Measurements from ENCODE around the gene BCAN. TPM values are rescaled to one million over a fixed set of nuclear protein-coding genes. Genes with fewer than 3 reads are reported as not detected.

Gene BCAN
- total RNA-seq, 2 experiments from 2014 or later = not detected

DNA sequence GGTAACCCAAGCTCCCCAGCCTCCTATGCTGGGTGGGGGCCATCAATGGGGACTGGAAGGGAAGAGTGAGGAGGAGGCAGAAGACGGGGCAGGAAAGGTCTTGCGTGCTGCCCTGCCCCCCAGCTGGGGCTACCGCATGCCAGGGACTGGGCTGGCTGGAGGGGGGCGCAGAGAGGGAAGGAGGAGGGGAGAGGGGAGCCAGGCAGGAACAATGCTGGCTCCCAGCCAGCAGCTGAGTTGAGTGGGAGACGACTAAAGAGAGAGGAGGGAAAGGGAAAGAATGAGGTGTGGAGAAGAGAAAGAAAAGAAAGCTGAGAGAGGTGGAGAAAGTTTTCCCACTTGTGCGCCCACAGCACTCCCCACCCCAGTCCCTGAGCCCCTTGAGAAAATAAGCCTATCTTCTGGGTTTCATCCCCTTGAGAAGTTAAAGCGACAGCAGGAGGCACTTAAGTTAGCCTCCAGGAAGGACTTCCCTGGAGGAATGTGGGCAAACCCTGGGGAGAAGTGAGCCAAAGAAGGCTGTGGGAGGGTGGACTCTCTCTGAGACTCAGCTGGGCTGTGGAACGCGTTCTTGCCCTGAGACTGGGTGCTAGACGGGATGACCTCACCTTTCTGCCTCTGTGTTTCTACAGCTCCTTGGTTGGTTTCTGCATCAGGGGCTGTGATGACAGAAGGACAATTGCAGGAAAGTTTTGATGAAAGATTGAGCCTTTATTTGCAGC is 48.2 kb downstream of the BCAN start:
- Histone ChIP-seq H3K27me3 (ENCODE audit: control insufficient read depth in 1 of 2, insufficient read depth in 2 of 2, low read length in 2 of 2) (peaks cover 52 to 58% of the 10 kb centered on the region in 2 experiments), H3K27ac (ENCODE audit: low read depth in 1 of 2, low read length in 2 of 2) (no peak overlapping the region), H3K9me3 (ENCODE audit: control insufficient read depth in 1 of 2, insufficient read depth in 1 of 2, low read length in 2 of 2) (peaks cover 0 to 13% of the 10 kb centered on the region in 2 experiments), H3K4me3 (ENCODE audit: low read length) (no peak overlapping the region), H3K4me1 (ENCODE audit: insufficient read depth, low read length) (peaks cover 23% of the 10 kb centered on the region), H3K36me3 (ENCODE audit: insufficient read depth, low read length) (no peaks in the 10 kb centered on the region)
- no peaks in the 10 kb centered on the region for H3K9me3 Mint-ChIP-seq
- TF ChIP-seq, protein P1, sequence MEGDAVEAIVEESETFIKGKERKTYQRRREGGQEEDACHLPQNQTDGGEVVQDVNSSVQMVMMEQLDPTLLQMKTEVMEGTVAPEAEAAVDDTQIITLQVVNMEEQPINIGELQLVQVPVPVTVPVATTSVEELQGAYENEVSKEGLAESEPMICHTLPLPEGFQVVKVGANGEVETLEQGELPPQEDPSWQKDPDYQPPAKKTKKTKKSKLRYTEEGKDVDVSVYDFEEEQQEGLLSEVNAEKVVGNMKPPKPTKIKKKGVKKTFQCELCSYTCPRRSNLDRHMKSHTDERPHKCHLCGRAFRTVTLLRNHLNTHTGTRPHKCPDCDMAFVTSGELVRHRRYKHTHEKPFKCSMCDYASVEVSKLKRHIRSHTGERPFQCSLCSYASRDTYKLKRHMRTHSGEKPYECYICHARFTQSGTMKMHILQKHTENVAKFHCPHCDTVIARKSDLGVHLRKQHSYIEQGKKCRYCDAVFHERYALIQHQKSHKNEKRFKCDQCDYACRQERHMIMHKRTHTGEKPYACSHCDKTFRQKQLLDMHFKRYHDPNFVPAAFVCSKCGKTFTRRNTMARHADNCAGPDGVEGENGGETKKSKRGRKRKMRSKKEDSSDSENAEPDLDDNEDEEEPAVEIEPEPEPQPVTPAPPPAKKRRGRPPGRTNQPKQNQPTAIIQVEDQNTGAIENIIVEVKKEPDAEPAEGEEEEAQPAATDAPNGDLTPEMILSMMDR (IDR thresholded peaks at IDR 0.05) = no peak
- H3K36me3 Mint-ChIP-seq (ENCODE audit: low read depth) = no peaks in the 10 kb centered on the region
- DNase-seq (no peak), ATAC-seq (ENCODE audit: poor library complexity) (no peak)
- H3K27ac Mint-ChIP-seq = no peak overlapping the region
- ChIA-PET POLR2A (interaction anchor here (0.8 to 3.9 kb wide), 7 partner anchors 15 to 170 kb away, joined by 3 to 38 read pairs (median 4); partner anchors contain the start of genes CRABP2, ISG20L2, METTL25B and MRPL24), CTCF (interaction anchor here (0.6 to 3.6 kb wide), 30 partner anchors 10 to 244 kb away, joined by 3 to 119 read pairs (median 6); partner anchors contain the start of genes CRABP2, ISG20L2, METTL25B and MRPL24)
- peaks cover 26% of the 10 kb centered on the region for H3K4me1 Mint-ChIP-seq (ENCODE audit: low read depth)
- no peak overlapping the region for H3K4me3 Mint-ChIP-seq
- peaks cover 61% of the 10 kb centered on the region for H3K27me3 Mint-ChIP-seq
- intact Hi-C loops (cut with DNase I, micrococcal nuclease) = loop anchor here (1.0 to 10.0 kb wide), 7 partner anchors 16 to 239 kb away; partner anchors contain the start of genes LRRC71 (in 1 of the 2), NTRK1 (in 1 of the 2) and PRCC (in 1 of the 2)

DNA sequence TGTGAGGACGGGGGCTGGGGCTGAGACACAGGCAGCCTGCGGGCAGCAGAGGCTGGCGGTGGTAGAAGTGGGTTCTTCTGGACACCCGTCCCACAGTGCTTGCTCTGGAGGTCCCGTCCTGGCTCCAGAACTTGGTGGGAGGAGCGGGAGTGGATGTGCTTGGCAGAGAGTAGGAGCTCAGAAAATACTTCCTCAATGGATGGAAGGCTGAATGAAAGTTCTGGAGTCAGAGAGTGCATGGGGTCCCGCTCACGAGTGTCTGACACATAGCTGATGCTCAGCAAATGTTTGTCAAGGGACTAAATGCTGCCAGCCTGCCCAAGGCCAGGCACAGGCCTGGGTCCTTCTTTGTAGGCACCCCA is 48.7 kb downstream of the BCAN start:
- intact Hi-C loops (cut with DNase I, micrococcal nuclease) = no loop called here
- TF ChIP-seq, protein P1 (IDR thresholded peaks at IDR 0.05) = no peak
- no peak overlapping the region for H3K27ac ChIP-seq (ENCODE audit: low read depth in 1 of 2, low read length in 2 of 2)
- ATAC-seq (ENCODE audit: poor library complexity) (no peak), DNase-seq (no peak)
- no peaks in the 10 kb centered on the region for H3K36me3 ChIP-seq (ENCODE audit: insufficient read depth, low read length)
- Mint-ChIP-seq H3K27me3 (peaks cover 61% of the 10 kb centered on the region), H3K36me3 (ENCODE audit: low read depth) (no peaks in the 10 kb centered on the region), H3K9me3 (no peaks in the 10 kb centered on the region), H3K4me1 (ENCODE audit: low read depth) (peaks cover 26% of the 10 kb centered on the region), H3K27ac (no peak overlapping the region), H3K4me3 (no peak overlapping the region)
- peaks cover 52 to 58% of the 10 kb centered on the region in 2 experiments for H3K27me3 ChIP-seq (ENCODE audit: control insufficient read depth in 1 of 2, insufficient read depth in 2 of 2, low read length in 2 of 2)
- CTCF ChIA-PET = interaction anchor here (1.0 to 3.6 kb wide), 9 partner anchors 11 to 245 kb away, joined by 3 to 119 read pairs (median 9); partner anchors contain the start of genes CRABP2 and MRPL24
- H3K4me1 ChIP-seq (ENCODE audit: insufficient read depth, low read length) = peaks cover 23% of the 10 kb centered on the region
- no peak overlapping the region for H3K4me3 ChIP-seq (ENCODE audit: low read length)
- peaks cover 0 to 13% of the 10 kb centered on the region in 2 experiments for H3K9me3 ChIP-seq (ENCODE audit: control insufficient read depth in 1 of 2, insufficient read depth in 1 of 2, low read length in 2 of 2)
- POLR2A ChIA-PET = interaction anchor here (0.9 to 3.9 kb wide), 5 partner anchors 25 to 169 kb away, joined by 3 to 38 read pairs (median 4); partner anchors contain the start of genes ISG20L2, METTL25B, MRPL24 and PRCC

DNA sequence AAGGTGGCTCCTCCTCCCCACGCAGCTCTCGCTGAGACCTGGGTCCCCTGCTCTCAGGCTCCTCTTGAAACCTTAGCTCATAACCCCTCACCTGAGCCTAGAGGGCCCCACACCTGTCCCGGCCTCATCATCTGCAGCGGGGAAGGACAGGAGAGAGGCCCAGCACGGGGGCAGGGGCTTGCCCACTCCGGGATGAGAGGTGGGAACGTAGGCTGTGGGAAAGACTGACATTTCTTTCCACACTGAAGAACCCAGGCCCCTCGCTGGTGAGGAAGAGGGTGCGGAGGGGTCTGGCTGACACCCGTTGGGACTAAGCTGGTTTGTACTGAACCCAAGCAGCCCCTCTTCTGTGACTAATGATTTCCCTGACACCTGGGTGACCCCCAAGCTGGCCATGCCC is 49.3 kb downstream of the BCAN start:
- CTCF ChIA-PET = interaction anchor here (2.5 to 3.6 kb wide), 2 partner anchors 15 to 34 kb away, joined by 7 to 119 read pairs; partner anchors contain the start of gene CRABP2
- Histone ChIP-seq H3K27me3 (ENCODE audit: control insufficient read depth in 1 of 2, insufficient read depth in 2 of 2, low read length in 2 of 2) (peaks cover 52 to 58% of the 10 kb centered on the region in 2 experiments), H3K4me1 (ENCODE audit: insufficient read depth, low read length) (peaks cover 23% of the 10 kb centered on the region), H3K36me3 (ENCODE audit: insufficient read depth, low read length) (no peaks in the 10 kb centered on the region), H3K9me3 (ENCODE audit: control insufficient read depth in 1 of 2, insufficient read depth in 1 of 2, low read length in 2 of 2) (peaks cover 0 to 13% of the 10 kb centered on the region in 2 experiments), H3K4me3 (ENCODE audit: low read length) (no peak overlapping the region), H3K27ac (ENCODE audit: low read depth in 1 of 2, low read length in 2 of 2) (no peak overlapping the region)
- peaks cover 61% of the 10 kb centered on the region for H3K27me3 Mint-ChIP-seq
- intact Hi-C loops (cut with DNase I, micrococcal nuclease) = no loop called here
- no peak for DNase-seq
- ATAC-seq (ENCODE audit: poor library complexity) = no peak
- POLR2A ChIA-PET = interaction anchor here (1.0 to 3.9 kb wide), 3 partner anchors 15 to 36 kb away, joined by 4 to 38 read pairs (median 4); partner anchors contain the start of genes ISG20L2 and METTL25B
- peaks cover 26% of the 10 kb centered on the region for H3K4me1 Mint-ChIP-seq (ENCODE audit: low read depth)
- no peaks in the 10 kb centered on the region for H3K36me3 Mint-ChIP-seq (ENCODE audit: low read depth)
- TF ChIP-seq, protein P1 (IDR thresholded peaks at IDR 0.05) = no peak
- H3K27ac Mint-ChIP-seq = no peak overlapping the region
- no peak overlapping the region for H3K4me3 Mint-ChIP-seq
- H3K9me3 Mint-ChIP-seq = no peaks in the 10 kb centered on the region
